ENCODE data around the gene LILRA1. TPM values are rescaled to one million over a fixed set of nuclear protein-coding genes. Genes with fewer than 3 reads are reported as not detected.

The LILRA1 gene
- total RNA-seq, 4 donors from 2014 or later = 0.23 TPM; not detected in 3

GRCh38 chr19:54608792-54609191 is 15.4 kb downstream of the LILRA1 start:
- intact Hi-C loops (cut with DNase I; ENCODE audit: low total_unique reads) = no loop called here
- 76 to 93% methylated on average over 15 of the region's 15 CpGs for WGBS, 2 donors
- TF ChIP-seq POLR2A (IDR thresholded peaks at IDR 0.05) = no peak
- TF ChIP-seq, protein P1, sequence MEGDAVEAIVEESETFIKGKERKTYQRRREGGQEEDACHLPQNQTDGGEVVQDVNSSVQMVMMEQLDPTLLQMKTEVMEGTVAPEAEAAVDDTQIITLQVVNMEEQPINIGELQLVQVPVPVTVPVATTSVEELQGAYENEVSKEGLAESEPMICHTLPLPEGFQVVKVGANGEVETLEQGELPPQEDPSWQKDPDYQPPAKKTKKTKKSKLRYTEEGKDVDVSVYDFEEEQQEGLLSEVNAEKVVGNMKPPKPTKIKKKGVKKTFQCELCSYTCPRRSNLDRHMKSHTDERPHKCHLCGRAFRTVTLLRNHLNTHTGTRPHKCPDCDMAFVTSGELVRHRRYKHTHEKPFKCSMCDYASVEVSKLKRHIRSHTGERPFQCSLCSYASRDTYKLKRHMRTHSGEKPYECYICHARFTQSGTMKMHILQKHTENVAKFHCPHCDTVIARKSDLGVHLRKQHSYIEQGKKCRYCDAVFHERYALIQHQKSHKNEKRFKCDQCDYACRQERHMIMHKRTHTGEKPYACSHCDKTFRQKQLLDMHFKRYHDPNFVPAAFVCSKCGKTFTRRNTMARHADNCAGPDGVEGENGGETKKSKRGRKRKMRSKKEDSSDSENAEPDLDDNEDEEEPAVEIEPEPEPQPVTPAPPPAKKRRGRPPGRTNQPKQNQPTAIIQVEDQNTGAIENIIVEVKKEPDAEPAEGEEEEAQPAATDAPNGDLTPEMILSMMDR (IDR thresholded peaks at IDR 0.05) = no peak
- DNase-seq (ENCODE audit: low spot score in 2 of 2) = peak in 1 of 2 donors; percentile 43
- no peak overlapping the region for H3K4me3 ChIP-seq (ENCODE audit: low read depth, poor library complexity, severe bottlenecking)

GRCh38 chr19:54609356-54609791 is 15.9 kb downstream of the LILRA1 start:
- peak in 1 of 2 donors; percentile 52 for DNase-seq (ENCODE audit: low spot score in 2 of 2)
- intact Hi-C loops (cut with DNase I; ENCODE audit: low total_unique reads) = no loop called here
- TF ChIP-seq, protein P1 (IDR thresholded peaks at IDR 0.05) = no peak
- TF ChIP-seq POLR2A (IDR thresholded peaks at IDR 0.05) = no peak
- no peak overlapping the region for H3K4me3 ChIP-seq (ENCODE audit: low read depth, poor library complexity, severe bottlenecking)
- WGBS, 2 donors = 87 to 91% methylated on average over 19 to 26 of the region's 26 CpGs

GRCh38 chr19:54612428-54612827 is 19.0 kb downstream of the LILRA1 start:
- TF ChIP-seq, protein P1 (IDR thresholded peaks at IDR 0.05) = no peak
- TF ChIP-seq POLR2A (IDR thresholded peaks at IDR 0.05) = no peak
- H3K4me3 ChIP-seq (ENCODE audit: low read depth, poor library complexity, severe bottlenecking) = no peak overlapping the region
- intact Hi-C loops (cut with DNase I; ENCODE audit: low total_unique reads) = no loop called here
- DNase-seq (ENCODE audit: low spot score in 2 of 2) = no peak
- WGBS, 2 donors = 78 to 79% methylated on average over 1 of the region's 1 CpG

DNA sequence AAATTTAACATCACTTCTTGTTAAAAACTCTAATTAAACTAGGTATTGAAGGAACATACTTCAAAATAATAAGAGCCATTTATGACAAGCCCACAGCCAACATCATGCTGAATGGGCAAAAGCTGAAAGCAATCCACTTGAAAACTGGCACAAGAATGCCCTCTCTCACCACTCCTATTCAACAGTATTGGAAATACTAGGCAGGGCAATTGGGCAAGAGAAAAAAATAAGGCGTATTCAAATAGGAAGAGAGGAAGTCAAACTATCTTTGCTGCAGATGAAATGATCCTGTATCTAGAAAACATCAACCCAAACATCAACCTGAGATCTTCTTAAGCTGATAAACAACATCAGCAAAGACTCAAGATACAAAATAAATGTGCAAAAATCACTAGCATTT is 21.3 kb downstream of the LILRA1 start:
- intact Hi-C loops (cut with DNase I; ENCODE audit: low total_unique reads) = no loop called here
- WGBS, 2 donors = 71 to 78% methylated on average over 1 of the region's 1 CpG

DNA sequence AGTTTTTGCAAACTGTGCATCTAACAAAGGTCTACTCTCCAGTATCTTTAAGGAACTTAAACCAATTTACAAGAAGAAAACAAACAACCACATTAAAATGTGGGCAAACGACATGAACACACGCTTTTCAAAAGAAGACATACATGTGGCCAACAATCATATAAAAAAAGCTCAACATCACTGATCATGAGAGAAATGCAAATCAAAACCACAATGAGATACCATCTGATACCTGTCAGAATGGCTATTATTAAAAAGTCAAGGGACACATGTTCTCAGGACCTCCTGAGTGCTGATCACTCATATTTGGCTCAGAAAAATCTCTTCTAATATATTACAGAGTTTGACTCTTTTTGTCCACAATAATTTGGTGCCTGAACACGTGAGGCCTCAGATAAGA is 22.6 kb downstream of the LILRA1 start:
- TF ChIP-seq POLR2A (IDR thresholded peaks at IDR 0.05) = no peak
- TF ChIP-seq, protein P1 (IDR thresholded peaks at IDR 0.05) = no peak
- intact Hi-C loops (cut with DNase I; ENCODE audit: low total_unique reads) = no loop called here
- DNase-seq (ENCODE audit: low spot score in 2 of 2) = no peak
- no peak overlapping the region for H3K4me3 ChIP-seq (ENCODE audit: low read depth, poor library complexity, severe bottlenecking)
- 71 to 72% methylated on average over 3 of the region's 3 CpGs for WGBS, 2 donors

More for the DNA sequence above, 21.3 kb downstream of the LILRA1 start:
- DNase-seq (ENCODE audit: low spot score in 2 of 2) = no peak
- no peak overlapping the region for H3K4me3 ChIP-seq (ENCODE audit: low read depth, poor library complexity, severe bottlenecking)
- TF ChIP-seq, protein P1 (IDR thresholded peaks at IDR 0.05) = no peak
